ENCODE measurements around the gene LARP4. TPM values are rescaled to one million over a fixed set of nuclear protein-coding genes. Genes with fewer than 3 reads are reported as not detected.

LARP4 gene
- total and polyA plus RNA-seq, 2 of the 4 experiments (the other 2 are of a cell fraction): 11.3 to 42.5 TPM

DNA sequence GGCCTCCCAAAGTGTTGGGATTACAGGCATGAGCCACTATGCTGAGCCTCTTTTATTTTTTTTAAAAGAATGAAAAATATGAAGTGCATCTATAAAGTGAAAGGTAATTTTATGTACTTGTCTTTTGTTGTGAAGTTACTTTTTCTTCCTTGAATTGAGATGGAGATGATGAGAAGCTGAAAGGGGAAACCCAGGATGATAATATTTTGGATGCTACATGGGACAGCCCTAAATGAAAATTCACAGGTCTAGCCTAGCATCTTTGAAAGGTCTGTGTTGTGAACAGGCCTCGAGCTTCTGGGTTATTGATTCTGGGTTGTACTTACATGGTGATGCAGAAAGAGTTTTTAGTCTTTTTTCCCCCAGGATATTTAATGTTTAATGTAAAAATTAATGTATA is 118.7 kb downstream of the LARP4 start:
- Histone ChIP-seq H2AK5ac (ENCODE audit: low read depth, low read length) (no peak overlapping the region), H4K8ac (ENCODE audit: low read depth in 2 of 2, low read length in 2 of 2) (no peak overlapping the region), H3K27me3 (ENCODE audit: control insufficient read depth, insufficient read depth, low read length) (no peaks in the 10 kb centered on the region), H3K27ac (ENCODE audit: insufficient read depth, low read length) (no peak overlapping the region), H3K4me2 (ENCODE audit: low read depth, low read length) (no peak overlapping the region), H3K18ac (ENCODE audit: low read depth, low read length) (no peak overlapping the region), H3K4ac (ENCODE audit: low read depth, low read length) (no peak overlapping the region), H2AK9ac (replicated peaks; ENCODE audit: low read depth, low read length, poor library complexity) (no peak overlapping the region), H3K4me3 (ENCODE audit: insufficient read depth, low read depth, low read length) (no peak overlapping the region), H3K36me3 (ENCODE audit: control insufficient read depth, insufficient read depth, low read length) (no peaks in the 10 kb centered on the region), H3K23ac (ENCODE audit: low read depth, low read length) (no peak overlapping the region), H3K9ac (ENCODE audit: low read depth, low read length) (no peak overlapping the region), H4K20me1 (ENCODE audit: insufficient read depth, low read length) (peaks cover 3% of the 10 kb centered on the region; the same call in 1 of the 2 replicates), H2AFZ (replicated peaks; ENCODE audit: low read length, poor library complexity) (no peak overlapping the region), H2BK120ac (ENCODE audit: low read depth, low read length) (no peak overlapping the region), H3K79me1 (ENCODE audit: low read depth in 1 of 2, low read length in 2 of 2) (peaks cover 45 to 76% of the 10 kb centered on the region in 2 experiments), H3K9me1 (ENCODE audit: insufficient read depth, low read length) (peaks cover 6% of the 10 kb centered on the region), H2BK20ac (ENCODE audit: low read depth, low read length) (no peak overlapping the region), H2BK5ac (ENCODE audit: low read depth, low read length, poor library complexity, severe bottlenecking) (no peak overlapping the region), H3K14ac (replicated peaks; ENCODE audit: low read depth, low read length) (no peak overlapping the region), H3K4me1 (ENCODE audit: control insufficient read depth, insufficient read depth, low read length) (peaks cover 13% of the 10 kb centered on the region), H3K56ac (ENCODE audit: extremely low read depth, insufficient read depth, low read length) (no peak overlapping the region), H4K91ac (ENCODE audit: insufficient read depth, low read depth, low read length) (no peak overlapping the region), H3K9me3 (ENCODE audit: control insufficient read depth, insufficient read depth, low read length) (no peaks in the 10 kb centered on the region), H2BK15ac (ENCODE audit: low read depth, low read length) (no peak overlapping the region), H4K5ac (ENCODE audit: low read depth, low read length) (no peak overlapping the region)
- intact Hi-C loops (cut with micrococcal nuclease): loop anchor here (5.0 kb wide), 1 partner anchor 53 kb away; no protein-coding TSS in a partner anchor
- no peak for DNase-seq
- TF ChIP-seq SMC3 (IDR thresholded peaks at IDR 0.05; ENCODE audit: low read depth, low read length) (no peak), CEBPB (IDR thresholded peaks at IDR 0.05; ENCODE audit: low read depth, low read length) (no peak), MAZ (IDR thresholded peaks at IDR 0.05; ENCODE audit: borderline replicate concordance, low read depth, low read length) (no peak), POLR2A (IDR thresholded peaks at IDR 0.05; ENCODE audit: low read depth, low read length) (no peak), NFE2L2 (IDR thresholded peaks at IDR 0.05; ENCODE audit: low read depth, low read length) (no peak), MXI1 (IDR thresholded peaks at IDR 0.05; ENCODE audit: borderline replicate concordance, low read depth, low read length) (no peak), MAFK (IDR thresholded peaks at IDR 0.05; ENCODE audit: low read depth, low read length) (no peak), CHD1 (IDR thresholded peaks at IDR 0.05; ENCODE audit: low read depth, low read length) (no peak), RAD21 (IDR thresholded peaks at IDR 0.05; ENCODE audit: low read length) (no peak)
- TF ChIP-seq, protein P1, sequence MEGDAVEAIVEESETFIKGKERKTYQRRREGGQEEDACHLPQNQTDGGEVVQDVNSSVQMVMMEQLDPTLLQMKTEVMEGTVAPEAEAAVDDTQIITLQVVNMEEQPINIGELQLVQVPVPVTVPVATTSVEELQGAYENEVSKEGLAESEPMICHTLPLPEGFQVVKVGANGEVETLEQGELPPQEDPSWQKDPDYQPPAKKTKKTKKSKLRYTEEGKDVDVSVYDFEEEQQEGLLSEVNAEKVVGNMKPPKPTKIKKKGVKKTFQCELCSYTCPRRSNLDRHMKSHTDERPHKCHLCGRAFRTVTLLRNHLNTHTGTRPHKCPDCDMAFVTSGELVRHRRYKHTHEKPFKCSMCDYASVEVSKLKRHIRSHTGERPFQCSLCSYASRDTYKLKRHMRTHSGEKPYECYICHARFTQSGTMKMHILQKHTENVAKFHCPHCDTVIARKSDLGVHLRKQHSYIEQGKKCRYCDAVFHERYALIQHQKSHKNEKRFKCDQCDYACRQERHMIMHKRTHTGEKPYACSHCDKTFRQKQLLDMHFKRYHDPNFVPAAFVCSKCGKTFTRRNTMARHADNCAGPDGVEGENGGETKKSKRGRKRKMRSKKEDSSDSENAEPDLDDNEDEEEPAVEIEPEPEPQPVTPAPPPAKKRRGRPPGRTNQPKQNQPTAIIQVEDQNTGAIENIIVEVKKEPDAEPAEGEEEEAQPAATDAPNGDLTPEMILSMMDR (conservative IDR thresholded peaks at IDR 0.05; ENCODE audit: low read depth, low read length): no peak
- TF ChIP-seq, protein P2, sequence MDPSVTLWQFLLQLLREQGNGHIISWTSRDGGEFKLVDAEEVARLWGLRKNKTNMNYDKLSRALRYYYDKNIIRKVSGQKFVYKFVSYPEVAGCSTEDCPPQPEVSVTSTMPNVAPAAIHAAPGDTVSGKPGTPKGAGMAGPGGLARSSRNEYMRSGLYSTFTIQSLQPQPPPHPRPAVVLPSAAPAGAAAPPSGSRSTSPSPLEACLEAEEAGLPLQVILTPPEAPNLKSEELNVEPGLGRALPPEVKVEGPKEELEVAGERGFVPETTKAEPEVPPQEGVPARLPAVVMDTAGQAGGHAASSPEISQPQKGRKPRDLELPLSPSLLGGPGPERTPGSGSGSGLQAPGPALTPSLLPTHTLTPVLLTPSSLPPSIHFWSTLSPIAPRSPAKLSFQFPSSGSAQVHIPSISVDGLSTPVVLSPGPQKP (IDR thresholded peaks at IDR 0.05; ENCODE audit: borderline replicate concordance, low read depth, low read length): no peak
- CTCF ChIA-PET: no interaction called here
- no TSS peak for BruUV-seq (replicated peaks)
- no CpG with 5 or more reads among the region's 1 CpG for WGBS, 2 experiments (ENCODE audit: extremely low coverage in 2 of 2, insufficient read length in 1 of 2)
- in situ Hi-C loops (cut with MboI; ENCODE audit: low sequenced_read_pairs): loop anchor here (25.0 kb wide), 1 partner anchor 843 kb away; no protein-coding TSS in a partner anchor
- POLR2A ChIA-PET (ENCODE audit: unreplicated experiment): no interaction called here
- no peak for ATAC-seq (ENCODE audit: low read depth)
- dilution Hi-C loops (cut with HindIII; ENCODE audit: low sequenced_read_pairs, unreplicated experiment): no loop called here

All from IMR-90 (cell line).